ENCODE data around the gene SLC35B1. TPM values are rescaled to one million over a fixed set of nuclear protein-coding genes. Genes with fewer than 3 reads are reported as not detected.

The SLC35B1 gene
- total RNA-seq, 1 experiment from 2014 or later, result 228 TPM

DNA sequence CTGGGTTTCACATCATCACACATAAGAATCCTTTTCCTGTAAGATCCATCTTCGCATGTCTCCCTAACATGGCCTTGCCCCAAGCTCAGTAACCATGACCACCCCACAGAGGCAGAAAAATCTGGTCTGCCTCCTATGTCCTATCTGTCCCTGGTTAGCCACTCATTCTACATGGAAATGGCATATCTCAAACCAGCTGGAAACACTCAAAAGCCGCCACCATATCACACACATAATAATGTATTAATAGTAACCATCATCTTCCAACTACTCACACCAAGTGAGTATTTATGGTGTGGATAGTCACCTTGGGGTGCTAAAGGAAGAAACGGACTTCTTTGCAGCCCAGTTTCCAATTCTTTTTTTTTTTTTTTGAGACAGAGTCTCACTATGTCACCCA, 44.7 kb upstream of the SLC35B1 start:
- CTCF ChIA-PET, result interaction anchor here (0.5 to 0.7 kb wide), 3 partner anchors 12 to 99 kb away, joined by 3 read pairs; partner anchors contain the start of gene FAM117A
- H3K27me3 Mint-ChIP-seq (ENCODE audit: insufficient read depth, unreplicated experiment), result no peaks in the 10 kb centered on the region
- Histone ChIP-seq H3K9me3 (no peaks in the 10 kb centered on the region), H3K27me3 (replicated peaks; ENCODE audit: control insufficient read depth, insufficient read depth, low read length) (no peaks in the 10 kb centered on the region), H3K4me3 (ENCODE audit: low read depth, low read length) (no peak overlapping the region), H3K36me3 (ENCODE audit: control insufficient read depth, insufficient read depth, low read length) (peaks cover 6% of the 10 kb centered on the region; the same call in 1 of the 2 replicates), H3K4me1 (peaks cover 6% of the 10 kb centered on the region; the same call in 1 of the 2 replicates)
- intact Hi-C loops (cut with micrococcal nuclease; ENCODE audit: unreplicated experiment), result no loop called here
- no TSS peak for BruUV-seq (replicated peaks)
- no peaks in the 10 kb centered on the region for H3K4me1 Mint-ChIP-seq (ENCODE audit: low read depth, unreplicated experiment)
- no peak for TF ChIP-seq CTCF (IDR thresholded peaks at IDR 0.05; ENCODE audit: insufficient read depth in 1 of 2, low read depth in 1 of 2, low read length in 1 of 2, severe bottlenecking in 1 of 2, unreplicated experiment in 1 of 2)
- DNase-seq, result no peak
- no peak overlapping the region for H3K4me3 Mint-ChIP-seq (ENCODE audit: unreplicated experiment)
- no peaks in the 10 kb centered on the region for H3K36me3 Mint-ChIP-seq (ENCODE audit: insufficient read depth, unreplicated experiment)
- H3K27ac Mint-ChIP-seq (ENCODE audit: unreplicated experiment), result no peak overlapping the region
- POLR2A ChIA-PET, result interaction anchor here (0.5 to 1.7 kb wide), 3 partner anchors 7 to 50 kb away, joined by 4 to 11 read pairs (median 4); partner anchors contain the start of gene FAM117A
- no peaks in the 10 kb centered on the region for H3K9me3 Mint-ChIP-seq (ENCODE audit: unreplicated experiment)

- H3K4me1 ChIP-seq, result peaks cover 18% of the 10 kb centered on the region
- H3K4me3 ChIP-seq (ENCODE audit: low read depth, low read length), result no peak overlapping the region
- CTCF ChIA-PET, result interaction anchor here (0.7 to 1.3 kb wide), 2 partner anchors 14 to 314 kb away, joined by 3 read pairs; partner anchors contain the start of gene FAM117A
- H3K4me1 Mint-ChIP-seq (ENCODE audit: low read depth, unreplicated experiment), result peaks cover 12% of the 10 kb centered on the region
- POLR2A ChIA-PET, result interaction anchor here (1.2 kb wide), 1 partner anchor 14 kb away, joined by 5 read pairs; the partner anchor contains the start of gene FAM117A
- H3K36me3 Mint-ChIP-seq (ENCODE audit: insufficient read depth, unreplicated experiment), result no peaks in the 10 kb centered on the region
- H3K9me3 ChIP-seq, result no peaks in the 10 kb centered on the region
- intact Hi-C loops (cut with micrococcal nuclease; ENCODE audit: unreplicated experiment), result no loop called here
- DNase-seq, result no peak
- peaks cover 6% of the 10 kb centered on the region; the same call in 1 of the 2 replicates for H3K36me3 ChIP-seq (ENCODE audit: control insufficient read depth, insufficient read depth, low read length)
- BruUV-seq (replicated peaks), result no TSS peak
- H3K27me3 Mint-ChIP-seq (ENCODE audit: insufficient read depth, unreplicated experiment), result no peaks in the 10 kb centered on the region
- H3K4me3 Mint-ChIP-seq (ENCODE audit: unreplicated experiment), result no peak overlapping the region
- no peak overlapping the region for H3K27ac Mint-ChIP-seq (ENCODE audit: unreplicated experiment)
- no peaks in the 10 kb centered on the region for H3K9me3 Mint-ChIP-seq (ENCODE audit: unreplicated experiment)
- H3K27me3 ChIP-seq (replicated peaks; ENCODE audit: control insufficient read depth, insufficient read depth, low read length), result no peaks in the 10 kb centered on the region
- no peak for TF ChIP-seq CTCF (IDR thresholded peaks at IDR 0.05; ENCODE audit: insufficient read depth in 1 of 2, low read depth in 1 of 2, low read length in 1 of 2, severe bottlenecking in 1 of 2, unreplicated experiment in 1 of 2)
Measured at GRCh38 chr17:49749730-49750129, 42.0 kb upstream of the SLC35B1 start.

GRCh38 chr17:49748791-49749190, 41.0 kb upstream of the SLC35B1 start:
- intact Hi-C loops (cut with micrococcal nuclease; ENCODE audit: unreplicated experiment), result no loop called here
- no peak overlapping the region for H3K27ac Mint-ChIP-seq (ENCODE audit: unreplicated experiment)
- TF ChIP-seq CTCF (IDR thresholded peaks at IDR 0.05; ENCODE audit: insufficient read depth in 1 of 2, low read depth in 1 of 2, low read length in 1 of 2, severe bottlenecking in 1 of 2, unreplicated experiment in 1 of 2), result no peak
- BruUV-seq (replicated peaks), result no TSS peak
- CTCF ChIA-PET, result interaction anchor here (0.5 to 1.2 kb wide), 2 partner anchors 15 to 113 kb away, joined by 3 to 5 read pairs; partner anchors contain the start of gene FAM117A
- H3K9me3 ChIP-seq, result no peaks in the 10 kb centered on the region
- H3K4me3 Mint-ChIP-seq (ENCODE audit: unreplicated experiment), result no peak overlapping the region
- peaks cover 6% of the 10 kb centered on the region; the same call in 1 of the 2 replicates for H3K36me3 ChIP-seq (ENCODE audit: control insufficient read depth, insufficient read depth, low read length)
- POLR2A ChIA-PET, result interaction anchor here (2.4 kb wide), 1 partner anchor 15 kb away, joined by 17 read pairs; the partner anchor contains the start of gene FAM117A
- no peaks in the 10 kb centered on the region for H3K27me3 ChIP-seq (replicated peaks; ENCODE audit: control insufficient read depth, insufficient read depth, low read length)
- no peak for DNase-seq
- H3K4me1 Mint-ChIP-seq (ENCODE audit: low read depth, unreplicated experiment), result peaks cover 12% of the 10 kb centered on the region
- H3K4me1 ChIP-seq, result peaks cover 18% of the 10 kb centered on the region
- no peaks in the 10 kb centered on the region for H3K9me3 Mint-ChIP-seq (ENCODE audit: unreplicated experiment)
- no peaks in the 10 kb centered on the region for H3K36me3 Mint-ChIP-seq (ENCODE audit: insufficient read depth, unreplicated experiment)
- no peaks in the 10 kb centered on the region for H3K27me3 Mint-ChIP-seq (ENCODE audit: insufficient read depth, unreplicated experiment)
- H3K4me3 ChIP-seq (ENCODE audit: low read depth, low read length), result no peak overlapping the region

All from Caco-2 (cell line).